GM20431 (cell line): Measurements from ENCODE around the gene EMC10.

Experiments
- in situ Hi-C: fragments of 300-500 bp; cut with MseI, MboI; formaldehyde crosslinking; loops from one replicate; pipeline ENCODE4 v1.15.0; 2020; ENCODE audit warnings: low sequenced_read_pairs; ENCODE audit not compliant: unreplicated experiment

The EMC10 gene

GRCh38 chr19:50493171-50493570 lies 16.9 kb downstream of the EMC10 start:
- in situ Hi-C loops = no loop called here

DNA sequence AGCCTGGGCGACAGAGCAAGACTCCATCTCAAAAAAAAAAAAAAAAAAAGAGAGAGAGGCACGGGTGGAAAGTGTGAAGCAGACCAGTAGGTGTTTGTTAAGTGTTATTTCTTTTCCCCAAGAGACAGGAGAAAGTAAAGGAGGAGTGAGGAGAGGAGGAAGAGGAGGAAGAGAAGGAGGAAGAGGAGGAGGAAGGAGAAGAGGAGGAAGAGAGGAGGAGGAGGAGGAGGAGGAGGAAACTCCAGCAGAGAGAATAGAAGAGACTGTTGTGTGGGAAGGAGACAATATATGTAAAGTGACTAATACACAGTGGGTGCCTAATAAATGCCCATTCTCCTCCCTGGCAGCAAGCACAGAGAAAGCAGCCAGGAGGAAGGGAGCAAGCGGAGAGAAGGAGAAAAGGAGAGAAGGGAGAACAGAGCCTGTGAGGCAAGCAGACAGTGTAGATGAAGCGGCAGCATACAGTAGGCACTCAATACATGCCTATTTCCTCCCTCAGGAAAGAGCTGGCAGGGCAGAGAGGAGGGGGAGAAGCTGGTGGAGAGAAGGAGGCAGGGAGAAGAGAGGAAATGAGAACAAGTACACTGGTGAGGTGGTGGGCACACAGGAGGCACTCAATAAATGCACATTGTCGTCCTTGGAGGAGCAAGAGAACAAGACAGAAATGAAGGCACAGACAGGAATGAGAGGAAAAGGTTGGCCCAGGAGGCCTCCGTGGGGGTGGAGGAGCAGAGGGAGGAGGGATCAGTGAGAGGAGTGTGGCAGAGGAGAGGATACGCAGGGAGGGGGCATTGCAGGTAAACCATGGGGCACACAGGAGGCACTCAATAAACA lies 18.1 kb downstream of the EMC10 start:
- in situ Hi-C loops = no loop called here

GRCh38 chr19:50495020-50495531 lies 18.8 kb downstream of the EMC10 start:
- in situ Hi-C loops = no loop called here

DNA sequence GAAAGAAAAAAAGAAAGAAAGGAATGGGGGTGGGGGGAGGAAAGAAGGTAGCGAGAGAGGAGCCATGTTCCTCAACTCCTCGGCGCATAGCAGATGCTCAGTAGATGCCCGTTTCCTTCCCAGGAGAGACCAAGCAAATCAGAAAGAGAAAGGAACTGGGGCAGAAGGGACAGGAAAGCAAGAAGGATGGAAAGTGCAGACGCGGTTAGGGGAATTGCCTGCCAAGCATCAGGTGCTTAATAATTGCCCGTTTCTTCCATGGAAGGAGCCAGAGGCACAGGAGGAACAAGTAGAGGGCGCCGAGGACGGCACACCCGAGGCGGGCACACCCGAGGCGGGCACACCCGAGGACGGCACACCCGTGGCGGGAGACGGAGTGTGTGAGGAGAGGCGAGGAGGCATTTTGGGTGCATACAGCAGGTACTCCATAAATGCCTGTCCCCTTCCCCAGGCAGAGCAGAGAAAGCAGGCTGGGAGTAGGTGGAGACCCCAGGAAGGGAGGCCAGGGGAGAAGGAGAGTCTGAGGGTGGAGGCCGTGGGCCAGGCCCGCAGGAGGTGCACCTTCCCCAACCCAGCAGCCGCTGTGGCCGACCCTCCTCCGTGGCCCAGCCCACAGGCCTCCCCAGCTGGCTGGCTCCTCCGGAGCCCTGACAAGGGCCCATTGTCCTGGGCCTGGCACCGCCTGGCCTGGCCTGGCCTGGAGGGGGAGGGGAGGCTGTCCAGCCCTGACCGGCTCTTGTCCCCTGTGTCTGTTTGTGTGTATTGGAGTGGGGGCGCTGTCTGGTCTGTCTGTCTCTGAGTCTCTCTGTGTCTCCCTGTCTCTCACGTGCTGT lies 20.1 kb downstream of the EMC10 start:
- in situ Hi-C loops = no loop called here

DNA sequence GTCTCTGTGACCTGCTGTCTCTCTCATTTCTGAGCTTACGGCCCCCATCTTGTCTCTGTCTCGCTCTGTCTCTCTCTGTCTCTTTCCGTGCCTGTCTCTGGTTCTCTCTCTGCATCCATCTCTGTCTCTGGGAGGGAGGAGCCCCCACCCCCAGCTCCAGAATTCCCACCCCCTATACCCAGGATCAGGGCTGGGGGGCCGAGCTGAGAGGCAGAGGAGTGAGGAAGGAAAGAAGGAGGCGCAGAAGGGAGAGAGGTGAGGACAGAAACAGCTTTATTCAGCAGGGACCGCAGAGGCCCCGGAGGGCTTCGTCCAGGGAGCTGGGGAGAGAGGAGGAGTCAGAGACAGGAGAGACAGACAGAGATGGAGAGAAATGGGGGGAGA lies 20.7 kb downstream of the EMC10 start:
- in situ Hi-C loops = no loop called here

GRCh38 chr19:50498219-50499056 lies 22.1 kb downstream of the EMC10 start:
- in situ Hi-C loops = no loop called here

DNA sequence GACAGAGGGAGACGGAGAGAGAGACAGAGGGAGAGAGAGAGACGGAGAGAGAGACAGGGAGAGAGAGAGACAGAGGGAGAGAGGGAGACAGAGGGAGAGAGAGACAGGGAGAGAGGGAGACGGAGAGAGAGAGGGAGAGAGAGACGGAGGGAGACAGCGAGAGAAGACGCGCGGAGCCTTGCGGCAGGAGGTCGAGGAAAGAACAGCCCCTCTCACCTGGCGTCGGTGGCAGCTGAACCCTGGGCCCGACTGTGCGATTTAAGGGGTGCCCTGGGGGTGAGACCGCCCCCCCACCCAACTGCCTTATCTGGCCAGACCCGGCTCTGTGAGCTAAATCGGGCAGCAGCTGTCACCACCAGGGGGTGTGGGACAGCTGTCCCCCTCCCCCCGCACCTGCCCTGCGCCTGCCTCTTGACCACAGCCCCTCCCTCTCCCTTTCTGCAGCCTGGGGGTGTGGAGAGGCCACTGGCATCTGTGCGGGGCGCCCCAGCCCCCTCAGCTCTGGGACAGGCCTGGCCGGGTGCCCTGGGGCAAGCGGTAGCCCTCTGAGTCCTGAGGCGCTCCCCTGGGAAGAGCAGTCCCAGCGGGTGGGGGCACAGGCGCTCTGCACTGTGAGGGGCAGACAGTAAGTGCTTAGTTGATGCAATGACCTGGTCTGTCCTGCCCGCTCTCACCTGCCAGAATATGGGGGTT lies 23.9 kb downstream of the EMC10 start:
- in situ Hi-C loops = no loop called here

GRCh38 chr19:50500753-50501151 lies 24.4 kb downstream of the EMC10 start:
- in situ Hi-C loops = no loop called here

DNA sequence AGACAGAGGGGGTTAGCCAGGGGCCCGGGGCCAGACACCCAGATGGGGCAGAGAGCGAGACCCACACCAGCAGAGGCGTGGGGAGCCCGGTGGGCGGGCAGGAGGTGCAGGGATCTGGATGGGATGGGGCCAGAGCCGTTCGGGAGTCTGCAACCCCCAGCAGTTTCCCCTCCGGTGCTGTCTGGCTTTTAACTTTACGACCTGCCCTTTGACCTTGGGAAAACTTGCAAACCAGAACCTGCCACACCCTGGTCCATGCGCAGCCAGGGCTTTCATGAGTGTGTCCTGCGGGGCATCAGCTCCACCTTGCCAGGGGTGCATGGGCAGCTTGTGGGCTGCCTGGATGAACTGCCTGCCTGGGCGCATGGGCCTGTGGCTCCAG lies 24.9 kb downstream of the EMC10 start:
- in situ Hi-C loops = no loop called here

GRCh38 chr19:50501568-50502475 lies 25.5 kb downstream of the EMC10 start:
- in situ Hi-C loops = no loop called here

- in situ Hi-C loops = no loop called here
Measured at GRCh38 chr19:50505856-50506611, 29.7 kb downstream of the EMC10 start.

DNA sequence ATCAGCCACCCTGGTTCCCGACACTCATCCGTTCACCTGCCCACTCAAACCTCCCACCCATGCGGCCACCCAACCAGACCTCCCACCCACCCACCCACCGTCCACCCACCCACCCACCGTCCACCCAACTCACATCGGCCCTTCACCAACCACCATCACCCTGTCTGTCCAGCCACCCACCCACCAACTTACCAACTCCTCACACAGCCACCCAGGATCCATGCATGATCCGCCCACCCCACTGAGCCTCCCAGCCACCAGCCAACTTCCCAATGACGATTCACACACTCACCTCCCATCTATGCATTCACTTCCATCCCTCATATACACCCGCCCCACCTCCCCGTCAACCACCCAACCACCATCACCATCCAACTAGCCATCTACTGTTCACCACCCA lies 30.4 kb downstream of the EMC10 start:
- in situ Hi-C loops = no loop called here

GRCh38 chr19:50507376-50507775 lies 31.1 kb downstream of the EMC10 start:
- in situ Hi-C loops = no loop called here

DNA sequence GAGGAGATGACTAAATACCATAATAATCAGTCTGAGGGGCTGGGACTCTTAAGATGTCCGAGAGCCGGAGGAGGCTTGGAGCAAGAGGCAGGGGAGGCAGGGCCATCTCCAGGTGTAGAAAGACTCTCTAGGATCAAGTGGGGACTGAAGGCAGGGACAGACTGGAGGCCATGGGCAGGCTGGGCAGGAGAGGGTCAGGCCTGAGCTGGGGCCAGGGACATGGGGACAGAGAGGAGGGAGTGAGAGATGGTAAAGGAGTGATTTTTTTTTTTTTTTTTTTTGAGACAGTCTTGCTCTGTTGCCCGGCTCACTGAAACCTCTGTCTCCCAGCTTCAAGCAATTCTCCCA lies 32.5 kb downstream of the EMC10 start:
- in situ Hi-C loops = no loop called here

- in situ Hi-C loops = no loop called here
Measured at GRCh38 chr19:50509366-50509765, 33.1 kb downstream of the EMC10 start.

- in situ Hi-C loops = no loop called here
Measured at GRCh38 chr19:50510121-50510670, 33.9 kb downstream of the EMC10 start.

- in situ Hi-C loops = no loop called here
Measured at GRCh38 chr19:50510700-50511068, 34.4 kb downstream of the EMC10 start.
